H1 (cell line): Measurements from ENCODE around the gene MAPK8IP3.

ENCODE experiments used
- EGR1 ChIP-seq: IDR thresholded peaks from 2 replicates; pipeline ENCODE4 v1.6.1; 2011; ENCODE audit warnings: low read depth, low read length, borderline replicate concordance
- EZH2 ChIP-seq: fragments of 200-600 bp; sonication (generic); IDR thresholded peaks from 2 replicates; pipeline ENCODE4 v1.7.1; 2012; ENCODE audit warnings: low read depth, mild to moderate bottlenecking, moderate library complexity, low read length, inconsistent platforms; ENCODE audit not compliant: severe bottlenecking
- MAFK ChIP-seq: IDR thresholded peaks from 2 replicates; pipeline ENCODE4 v1.6.1; 2012; ENCODE audit warnings: low read depth, mild to moderate bottlenecking, improper control_type of control experiment, low read length
- POLR2A ChIP-seq, 2 experiments: IDR thresholded peaks; 1 replicate in 1 of 2; 2 replicates in 1 of 2; pipeline ENCODE4 v1.6.1; 2011; ENCODE audit warnings: low read depth in 2 of 2, low read length in 2 of 2, mild to moderate bottlenecking in 2 of 2; ENCODE audit errors: control extremely low read depth in 1 of 2
- RFX5 ChIP-seq: IDR thresholded peaks from 2 replicates; pipeline ENCODE4 v1.6.1; 2011; ENCODE audit warnings: low read depth, low read length, improper control_type of control experiment, borderline replicate concordance
- RXRA ChIP-seq: IDR thresholded peaks from 2 replicates; pipeline ENCODE4 v1.6.1; 2011; ENCODE audit warnings: low read depth, mild to moderate bottlenecking, low read length, moderate library complexity; ENCODE audit not compliant: insufficient read depth
- SIN3A ChIP-seq, 2 experiments: IDR thresholded peaks in 1 of 2; conservative IDR thresholded peaks in 1 of 2; 2 replicates each; pipeline ENCODE4 v1.6.1; 2011 to 2012; ENCODE audit warnings: low read length in 2 of 2, improper control_type of control experiment in 1 of 2, low read depth in 1 of 2, mild to moderate bottlenecking in 1 of 2
- TF ChIP-seq, protein P1 (sequence below): IDR thresholded peaks from 2 replicates; pipeline ENCODE4 v1.6.1; 2011; ENCODE audit warnings: low read length, improper control_type of control experiment
- TF ChIP-seq, protein P2 (sequence below), 3 experiments: IDR thresholded peaks; 1 replicate in 2 of 3; 2 replicates in 1 of 3; pipeline versions ENCODE4 v1.5.1 to v1.6.1; 2011; ENCODE audit warnings: low read length in 3 of 3, mild to moderate bottlenecking in 3 of 3, inconsistent platforms in 2 of 3, low read depth in 1 of 3, moderate library complexity in 1 of 3; ENCODE audit not compliant: insufficient read depth in 1 of 3; ENCODE audit errors: control extremely low read depth in 1 of 3
- TF ChIP-seq, protein P3 (sequence below): IDR thresholded peaks from 2 replicates; pipeline ENCODE4 v1.6.1; 2012; ENCODE audit warnings: inconsistent platforms

DNA sequence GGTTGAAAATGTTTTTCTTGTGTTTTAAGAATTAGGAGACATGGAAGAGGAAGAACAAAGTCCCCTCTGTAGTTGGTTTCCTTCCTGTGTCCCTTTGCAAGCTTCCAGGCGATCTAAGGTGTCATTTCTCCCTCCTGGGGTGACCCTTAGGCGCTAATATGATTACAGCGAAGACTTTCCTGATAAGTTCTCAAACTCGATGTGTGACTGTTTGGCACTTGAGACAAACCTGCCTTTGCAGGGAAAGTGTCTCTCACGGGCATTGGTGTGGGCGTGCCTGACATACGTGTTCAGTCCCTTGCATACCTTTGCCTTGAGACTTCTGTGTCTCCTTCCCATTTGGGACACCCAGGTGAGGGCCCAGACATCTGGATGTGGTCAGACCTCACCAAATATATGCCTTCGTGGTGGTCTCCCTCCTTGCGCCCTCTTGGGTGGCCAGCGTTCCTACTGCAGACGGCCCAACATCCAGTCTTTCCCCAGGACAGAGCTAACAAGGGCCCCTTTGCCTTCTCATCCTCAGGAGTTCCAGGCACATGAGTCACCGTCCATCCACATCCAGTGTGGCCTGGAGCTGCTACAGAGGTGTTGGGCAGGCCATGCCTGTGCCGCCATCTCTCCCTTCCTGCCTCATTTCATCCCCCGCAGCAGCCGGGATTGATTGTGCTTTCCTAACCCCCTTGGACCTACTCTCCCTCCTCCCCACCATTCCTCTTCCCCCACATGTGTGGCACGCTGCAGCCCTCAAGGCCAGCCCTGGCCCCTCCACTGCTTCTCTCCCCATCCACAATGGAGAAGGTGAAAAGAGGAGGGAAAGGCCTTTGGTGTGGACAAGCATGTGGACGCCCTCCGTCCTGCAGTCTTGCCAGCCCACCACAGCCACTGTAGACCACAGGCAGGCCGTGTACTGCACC, 31.0 kb upstream of the MAPK8IP3 start:
- TF ChIP-seq EGR1 (no peak), RFX5 (no peak), MAFK (no peak), EZH2 (no peak), POLR2A (IDR thresholded peaks at IDR 0.05; ENCODE audit: control extremely low read depth in 1 of 2, low read depth in 2 of 2, low read length in 2 of 2) (no peak), RXRA (no peak), SIN3A (conservative IDR thresholded peaks at IDR 0.05 in 1 of 2, IDR thresholded peaks at IDR 0.05 in 1 of 2; ENCODE audit: low read depth in 1 of 2, low read length in 2 of 2) (no peak)
- TF ChIP-seq, protein P1, sequence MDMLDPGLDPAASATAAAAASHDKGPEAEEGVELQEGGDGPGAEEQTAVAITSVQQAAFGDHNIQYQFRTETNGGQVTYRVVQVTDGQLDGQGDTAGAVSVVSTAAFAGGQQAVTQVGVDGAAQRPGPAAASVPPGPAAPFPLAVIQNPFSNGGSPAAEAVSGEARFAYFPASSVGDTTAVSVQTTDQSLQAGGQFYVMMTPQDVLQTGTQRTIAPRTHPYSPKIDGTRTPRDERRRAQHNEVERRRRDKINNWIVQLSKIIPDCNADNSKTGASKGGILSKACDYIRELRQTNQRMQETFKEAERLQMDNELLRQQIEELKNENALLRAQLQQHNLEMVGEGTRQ = no peak
- TF ChIP-seq, protein P2, sequence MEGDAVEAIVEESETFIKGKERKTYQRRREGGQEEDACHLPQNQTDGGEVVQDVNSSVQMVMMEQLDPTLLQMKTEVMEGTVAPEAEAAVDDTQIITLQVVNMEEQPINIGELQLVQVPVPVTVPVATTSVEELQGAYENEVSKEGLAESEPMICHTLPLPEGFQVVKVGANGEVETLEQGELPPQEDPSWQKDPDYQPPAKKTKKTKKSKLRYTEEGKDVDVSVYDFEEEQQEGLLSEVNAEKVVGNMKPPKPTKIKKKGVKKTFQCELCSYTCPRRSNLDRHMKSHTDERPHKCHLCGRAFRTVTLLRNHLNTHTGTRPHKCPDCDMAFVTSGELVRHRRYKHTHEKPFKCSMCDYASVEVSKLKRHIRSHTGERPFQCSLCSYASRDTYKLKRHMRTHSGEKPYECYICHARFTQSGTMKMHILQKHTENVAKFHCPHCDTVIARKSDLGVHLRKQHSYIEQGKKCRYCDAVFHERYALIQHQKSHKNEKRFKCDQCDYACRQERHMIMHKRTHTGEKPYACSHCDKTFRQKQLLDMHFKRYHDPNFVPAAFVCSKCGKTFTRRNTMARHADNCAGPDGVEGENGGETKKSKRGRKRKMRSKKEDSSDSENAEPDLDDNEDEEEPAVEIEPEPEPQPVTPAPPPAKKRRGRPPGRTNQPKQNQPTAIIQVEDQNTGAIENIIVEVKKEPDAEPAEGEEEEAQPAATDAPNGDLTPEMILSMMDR (IDR thresholded peaks at IDR 0.05; ENCODE audit: control extremely low read depth in 1 of 3, insufficient read depth in 1 of 3, low read depth in 1 of 3, low read length in 3 of 3) = no peak
- TF ChIP-seq, protein P3, sequence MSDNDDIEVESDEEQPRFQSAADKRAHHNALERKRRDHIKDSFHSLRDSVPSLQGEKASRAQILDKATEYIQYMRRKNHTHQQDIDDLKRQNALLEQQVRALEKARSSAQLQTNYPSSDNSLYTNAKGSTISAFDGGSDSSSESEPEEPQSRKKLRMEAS = no peak
